ENCODE results near the gene MTMR1.

The MTMR1 gene

GRCh38 chrX:150753357-150753756 lies 60.2 kb downstream of the MTMR1 start:
- no peak overlapping the region for H3K4me3 ChIP-seq
- no peaks in the 10 kb centered on the region for H3K27me3 ChIP-seq
- H3K9me3 ChIP-seq: no peaks in the 10 kb centered on the region
- H3K36me3 ChIP-seq: peaks cover 0 to 43% (median 4%) of the 10 kb centered on the region in 3 donors
- H3K27ac ChIP-seq: no peak overlapping the region
- TF ChIP-seq CTCF (IDR thresholded peaks at IDR 0.05): no peak
- DNase-seq: no peak
- H3K4me1 ChIP-seq: no peaks in the 10 kb centered on the region
- intact Hi-C loops (cut with DNase I; ENCODE audit: low total_unique reads): no loop called here

GRCh38 chrX:150753968-150754367 lies 60.8 kb downstream of the MTMR1 start:
- H3K4me3 ChIP-seq: no peak overlapping the region
- H3K36me3 ChIP-seq: peaks cover 0 to 45% (median 8%) of the 10 kb centered on the region in 3 donors
- intact Hi-C loops (cut with DNase I; ENCODE audit: low total_unique reads): no loop called here
- DNase-seq: no peak
- TF ChIP-seq CTCF (IDR thresholded peaks at IDR 0.05): no peak
- H3K27ac ChIP-seq: no peak overlapping the region
- H3K9me3 ChIP-seq: no peaks in the 10 kb centered on the region
- no peaks in the 10 kb centered on the region for H3K4me1 ChIP-seq
- no peaks in the 10 kb centered on the region for H3K27me3 ChIP-seq

- no peak for DNase-seq
- no peaks in the 10 kb centered on the region for H3K4me1 ChIP-seq
- H3K27ac ChIP-seq: no peak overlapping the region
- no peaks in the 10 kb centered on the region for H3K9me3 ChIP-seq
- H3K27me3 ChIP-seq: no peaks in the 10 kb centered on the region
- intact Hi-C loops (cut with DNase I; ENCODE audit: low total_unique reads): no loop called here
- TF ChIP-seq CTCF (IDR thresholded peaks at IDR 0.05): no peak
- H3K4me3 ChIP-seq: no peak overlapping the region
- H3K36me3 ChIP-seq: peaks cover 0 to 39% (median 9%) of the 10 kb centered on the region in 3 donors
Measured at GRCh38 chrX:150757371-150757770, 64.2 kb downstream of the MTMR1 start.

- TF ChIP-seq CTCF (IDR thresholded peaks at IDR 0.05): no peak
- no peaks in the 10 kb centered on the region for H3K4me1 ChIP-seq
- H3K36me3 ChIP-seq: peaks cover 0 to 39% (median 9%) of the 10 kb centered on the region in 3 donors
- DNase-seq: no peak
- H3K27ac ChIP-seq: no peak overlapping the region
- H3K9me3 ChIP-seq: no peaks in the 10 kb centered on the region
- H3K27me3 ChIP-seq: no peaks in the 10 kb centered on the region
- intact Hi-C loops (cut with DNase I; ENCODE audit: low total_unique reads): no loop called here
- no peak overlapping the region for H3K4me3 ChIP-seq
Measured at GRCh38 chrX:150759568-150760416, 66.6 kb downstream of the MTMR1 start.

- no peaks in the 10 kb centered on the region for H3K27me3 ChIP-seq
- no peaks in the 10 kb centered on the region for H3K9me3 ChIP-seq
- peaks cover 0 to 39% (median 9%) of the 10 kb centered on the region in 3 donors for H3K36me3 ChIP-seq
- no peak for TF ChIP-seq CTCF (IDR thresholded peaks at IDR 0.05)
- intact Hi-C loops (cut with DNase I; ENCODE audit: low total_unique reads): no loop called here
- DNase-seq: no peak
- H3K4me3 ChIP-seq: no peak overlapping the region
- no peaks in the 10 kb centered on the region for H3K4me1 ChIP-seq
- H3K27ac ChIP-seq: no peak overlapping the region
Measured at GRCh38 chrX:150761176-150761818, 68.1 kb downstream of the MTMR1 start.

All from tibial artery (tissue), 4 donors.